Neural crest cell (in vitro differentiated cells): ENCODE data around the gene LMBRD1. TPM values are rescaled to one million over a fixed set of nuclear protein-coding genes. Genes with fewer than 3 reads are reported as not detected.

Experiments used
- DNase-seq: peaks from one replicate; pipeline ENCODE4 v3.0.0; 2021; ENCODE audit warnings: low read depth, mixed read lengths, low spot score
- H3K27ac Mint-ChIP-seq: one replicate; pipeline ENCODE4 v1.8.0; 2021; ENCODE audit warnings: mild to moderate bottlenecking, mixed read lengths; ENCODE audit not compliant: unreplicated experiment
- H3K27me3 Mint-ChIP-seq: 2 replicates; pipeline ENCODE4 v1.8.0; 2021; ENCODE audit warnings: low read depth, mild to moderate bottlenecking, mixed read lengths
- H3K36me3 Mint-ChIP-seq: 2 replicates; pipeline ENCODE4 v1.8.0; 2021; ENCODE audit warnings: low read depth, mild to moderate bottlenecking, mixed read lengths
- H3K4me1 Mint-ChIP-seq: 2 replicates; pipeline ENCODE4 v1.8.0; 2021; ENCODE audit warnings: mixed read lengths
- H3K4me3 Mint-ChIP-seq: one replicate; pipeline ENCODE4 v1.8.0; 2021; ENCODE audit warnings: mild to moderate bottlenecking, mixed read lengths
- H3K9me3 Mint-ChIP-seq: 2 replicates; pipeline ENCODE4 v1.8.0; 2021; ENCODE audit warnings: mixed read lengths
- CTCF ChIP-seq: fragments of 200-600 bp; sonication (generic); conservative IDR thresholded peaks from 2 replicates; pipeline ENCODE4 v1.5.0; 2021; ENCODE audit warnings: antibody characterized with exemption, mild to moderate bottlenecking
- total RNA-seq: library from RNA; stranded (reverse); gene quantifications from 2 replicates; pipeline ENCODE4 v1.2.1, GENCODE V29; 2021

LMBRD1 gene
- total RNA-seq, 1 donor from 2014 or later = 17.2 TPM

- Mint-ChIP-seq H3K9me3 (no peaks in the 10 kb centered on the region), H3K4me1 (no peaks in the 10 kb centered on the region), H3K4me3 (no peak overlapping the region), H3K27ac (no peak overlapping the region), H3K36me3 (no peaks in the 10 kb centered on the region), H3K27me3 (no peaks in the 10 kb centered on the region)
- DNase-seq = no peak
- TF ChIP-seq CTCF = no peak
Measured at GRCh38 chr6:69696273-69696672, 100.5 kb downstream of the LMBRD1 start.

GRCh38 chr6:69693762-69694161 lies 103.0 kb downstream of the LMBRD1 start:
- H3K36me3 Mint-ChIP-seq = no peaks in the 10 kb centered on the region
- no peaks in the 10 kb centered on the region for H3K27me3 Mint-ChIP-seq
- H3K4me3 Mint-ChIP-seq = no peak overlapping the region
- H3K27ac Mint-ChIP-seq = no peak overlapping the region
- no peak for TF ChIP-seq CTCF
- DNase-seq = no peak
- no peaks in the 10 kb centered on the region for H3K9me3 Mint-ChIP-seq
- no peaks in the 10 kb centered on the region for H3K4me1 Mint-ChIP-seq

- Mint-ChIP-seq H3K4me3 (no peak overlapping the region), H3K27me3 (no peaks in the 10 kb centered on the region), H3K27ac (no peak overlapping the region), H3K36me3 (no peaks in the 10 kb centered on the region), H3K9me3 (no peaks in the 10 kb centered on the region), H3K4me1 (no peaks in the 10 kb centered on the region)
- no peak for TF ChIP-seq CTCF
- no peak for DNase-seq
Measured at GRCh38 chr6:69690986-69691385, 105.8 kb downstream of the LMBRD1 start.

- no peak for TF ChIP-seq CTCF
- Mint-ChIP-seq H3K27me3 (no peaks in the 10 kb centered on the region), H3K36me3 (peaks cover 4% of the 10 kb centered on the region), H3K4me1 (no peaks in the 10 kb centered on the region), H3K4me3 (no peak overlapping the region), H3K27ac (no peak overlapping the region), H3K9me3 (no peaks in the 10 kb centered on the region)
- no peak for DNase-seq
Measured at GRCh38 chr6:69680302-69680701, 116.5 kb downstream of the LMBRD1 start.

- peaks cover 3% of the 10 kb centered on the region for H3K36me3 Mint-ChIP-seq
- no peak overlapping the region for H3K27ac Mint-ChIP-seq
- no peak overlapping the region for H3K4me3 Mint-ChIP-seq
Measured at GRCh38 chr6:69673298-69673697, 123.5 kb downstream of the LMBRD1 start.

More at GRCh38 chr6:69673298-69673697, 123.5 kb downstream of the LMBRD1 start:
- Mint-ChIP-seq H3K9me3 (no peaks in the 10 kb centered on the region), H3K27me3 (no peaks in the 10 kb centered on the region), H3K4me1 (no peaks in the 10 kb centered on the region)
- DNase-seq = no peak
- TF ChIP-seq CTCF = no peak
